SU-DHL-6 (cell line): ENCODE results near the gene ZDHHC11.

Experiments
- H2AFZ ChIP-seq: fragments of 200-600 bp; sonication (generic); 2 replicates; pipeline ENCODE4 v1.6.1; 2014; ENCODE audit warnings: low read depth, mild to moderate bottlenecking, moderate library complexity, mixed read lengths, antibody characterized with exemption, low read length; ENCODE audit not compliant: severe bottlenecking
- H3F3A ChIP-seq: fragments of 200-600 bp; shearing (Covaris generic); 2 replicates; pipeline ENCODE4 v1.6.0; 2016; ENCODE audit warnings: antibody characterized with exemption, mild to moderate bottlenecking; ENCODE audit not compliant: insufficient read depth
- H3K27ac ChIP-seq: fragments of 200-600 bp; sonication (generic); 2 replicates; pipeline ENCODE4 v1.5.1; 2016; ENCODE audit warnings: low read depth, mild to moderate bottlenecking, low read length, moderate library complexity, mixed read lengths
- H3K27me3 ChIP-seq: fragments of 200-600 bp; sonication (generic), shearing (Covaris generic); 2 replicates; pipeline ENCODE4 v1.6.0; 2014; ENCODE audit warnings: mild to moderate bottlenecking, low read length
- H3K36me3 ChIP-seq: fragments of 200-600 bp; sonication (generic); 2 replicates; pipeline ENCODE4 v1.6.1; 2014; ENCODE audit warnings: mild to moderate bottlenecking, low read length, mixed read lengths
- H3K4me2 ChIP-seq: fragments of 300-600, 200-600 bp; shearing (Covaris generic), sonication (generic); 2 replicates; pipeline ENCODE4 v1.6.0; 2014; ENCODE audit warnings: low read length, low read depth, mild to moderate bottlenecking; ENCODE audit not compliant: poor library complexity, severe bottlenecking
- H3K4me3 ChIP-seq: fragments of 200-600 bp; sonication (generic); 2 replicates; pipeline ENCODE4 v1.5.1; 2014; ENCODE audit warnings: antibody characterized with exemption, low read length, mild to moderate bottlenecking, mixed read lengths; ENCODE audit not compliant: insufficient read depth, poor library complexity, severe bottlenecking
- H3K79me2 ChIP-seq: fragments of 200-600 bp; sonication (generic); 2 replicates; pipeline ENCODE4 v1.6.1; 2014; ENCODE audit warnings: mild to moderate bottlenecking, low read length, moderate library complexity; ENCODE audit not compliant: insufficient read depth
- H3K9ac ChIP-seq: fragments of 200-600 bp; sonication (generic); 2 replicates; pipeline ENCODE4 v1.7.0; 2014; ENCODE audit warnings: mild to moderate bottlenecking, low read length
- H3K9me2 ChIP-seq: fragments of 200-600 bp; sonication (generic); replicated peaks from 2 replicates; pipeline ENCODE4 v1.6.1; 2014; ENCODE audit warnings: low read length; ENCODE audit not compliant: insufficient read depth
- H3K9me3 ChIP-seq: fragments of 200-600 bp; sonication (generic); 2 replicates; pipeline ENCODE4 v1.6.1; 2014; ENCODE audit warnings: low read length, mixed read lengths; ENCODE audit not compliant: insufficient read depth
- H4K20me1 ChIP-seq: fragments of 200-600 bp; sonication (generic); 2 replicates; pipeline ENCODE4 v1.6.1; 2014; ENCODE audit warnings: low read depth, mild to moderate bottlenecking, antibody characterized with exemption, low read length, moderate library complexity, mixed read lengths
- EZH2phosphoT487 ChIP-seq: fragments of 200-600 bp; sonication (generic), shearing (Covaris generic); conservative IDR thresholded peaks from 2 replicates; pipeline ENCODE4 v1.6.1; 2018; ENCODE audit warnings: mild to moderate bottlenecking, antibody characterized with exemption, low read length, moderate library complexity, mixed read lengths
- TF ChIP-seq, protein P1 (sequence below): fragments of 200-600 bp; sonication (generic); IDR thresholded peaks from one replicate; pipeline ENCODE4 v1.5.1; 2017; ENCODE audit warnings: antibody characterized with exemption, mild to moderate bottlenecking, low read length, moderate library complexity; ENCODE audit not compliant: insufficient read depth, poor library complexity, severe bottlenecking

ZDHHC11 gene

DNA sequence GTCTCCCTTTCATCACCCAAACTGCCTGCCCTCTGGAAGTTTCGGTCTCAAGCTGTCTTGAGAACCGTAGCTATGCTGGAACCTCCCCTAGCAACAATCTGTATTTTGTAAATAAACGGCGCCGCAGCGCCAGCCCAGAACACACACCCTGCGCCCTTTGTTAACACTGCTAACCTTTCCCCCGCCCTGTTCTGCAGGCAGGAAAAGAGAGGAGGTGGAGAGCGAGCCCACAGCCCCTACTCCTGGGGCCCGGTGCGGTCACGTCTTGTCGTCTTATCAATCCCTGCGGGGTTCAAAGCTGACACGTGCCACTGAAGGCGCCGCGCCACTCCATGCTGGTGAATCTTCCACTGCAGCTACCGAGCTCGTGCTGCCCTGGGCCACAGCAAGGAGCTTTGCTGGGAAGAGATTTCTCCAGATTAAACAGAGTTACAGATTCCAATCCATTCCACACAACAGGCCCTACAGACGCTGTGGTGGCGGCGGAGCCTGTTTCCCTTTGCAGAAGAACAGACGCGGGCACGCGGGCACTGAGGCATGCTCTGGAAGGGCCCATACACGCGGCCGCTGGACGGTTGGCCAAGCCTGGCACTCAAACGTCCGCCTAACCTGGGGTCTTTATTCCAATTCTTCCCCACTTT, 91.6 kb downstream of the ZDHHC11 start:
- TF ChIP-seq, protein P1, sequence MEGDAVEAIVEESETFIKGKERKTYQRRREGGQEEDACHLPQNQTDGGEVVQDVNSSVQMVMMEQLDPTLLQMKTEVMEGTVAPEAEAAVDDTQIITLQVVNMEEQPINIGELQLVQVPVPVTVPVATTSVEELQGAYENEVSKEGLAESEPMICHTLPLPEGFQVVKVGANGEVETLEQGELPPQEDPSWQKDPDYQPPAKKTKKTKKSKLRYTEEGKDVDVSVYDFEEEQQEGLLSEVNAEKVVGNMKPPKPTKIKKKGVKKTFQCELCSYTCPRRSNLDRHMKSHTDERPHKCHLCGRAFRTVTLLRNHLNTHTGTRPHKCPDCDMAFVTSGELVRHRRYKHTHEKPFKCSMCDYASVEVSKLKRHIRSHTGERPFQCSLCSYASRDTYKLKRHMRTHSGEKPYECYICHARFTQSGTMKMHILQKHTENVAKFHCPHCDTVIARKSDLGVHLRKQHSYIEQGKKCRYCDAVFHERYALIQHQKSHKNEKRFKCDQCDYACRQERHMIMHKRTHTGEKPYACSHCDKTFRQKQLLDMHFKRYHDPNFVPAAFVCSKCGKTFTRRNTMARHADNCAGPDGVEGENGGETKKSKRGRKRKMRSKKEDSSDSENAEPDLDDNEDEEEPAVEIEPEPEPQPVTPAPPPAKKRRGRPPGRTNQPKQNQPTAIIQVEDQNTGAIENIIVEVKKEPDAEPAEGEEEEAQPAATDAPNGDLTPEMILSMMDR: no peak
- no peak for TF ChIP-seq EZH2phosphoT487
- Histone ChIP-seq H3K79me2 (no peaks in the 10 kb centered on the region), H3K9me3 (no peaks in the 10 kb centered on the region), H3K27ac (no peak overlapping the region), H3K36me3 (no peaks in the 10 kb centered on the region), H3K4me2 (no peak overlapping the region), H4K20me1 (no peaks in the 10 kb centered on the region), H3K9me2 (no peaks in the 10 kb centered on the region), H3K27me3 (no peaks in the 10 kb centered on the region), H3K4me3 (no peak overlapping the region), H3K9ac (no peak overlapping the region), H3F3A (no peaks in the 10 kb centered on the region), H2AFZ (no peak overlapping the region)

DNA sequence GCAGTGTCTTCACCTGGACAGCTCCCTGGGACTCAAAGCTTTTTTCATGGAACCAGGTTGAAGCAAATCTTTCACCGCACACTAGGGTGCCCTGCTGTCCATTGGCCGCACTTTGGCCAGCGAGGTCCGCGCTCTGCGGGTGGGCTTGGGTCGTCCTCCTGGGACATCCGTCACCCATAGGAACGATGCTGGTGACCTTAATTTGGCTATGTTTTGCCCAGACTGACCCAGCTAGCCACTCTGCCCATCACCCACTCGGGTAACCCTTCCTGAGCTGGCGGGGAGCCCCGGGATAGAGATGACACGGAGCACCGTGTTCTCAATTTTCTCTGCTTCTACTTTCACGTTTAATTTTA, 92.1 kb downstream of the ZDHHC11 start:
- Histone ChIP-seq H3K9me2 (no peaks in the 10 kb centered on the region), H3K27me3 (no peaks in the 10 kb centered on the region), H3K79me2 (no peaks in the 10 kb centered on the region), H3K36me3 (no peaks in the 10 kb centered on the region), H3K9ac (no peak overlapping the region), H3K9me3 (no peaks in the 10 kb centered on the region), H3K27ac (no peak overlapping the region), H2AFZ (no peak overlapping the region), H4K20me1 (no peaks in the 10 kb centered on the region), H3K4me3 (no peak overlapping the region), H3K4me2 (no peak overlapping the region), H3F3A (no peaks in the 10 kb centered on the region)
- TF ChIP-seq EZH2phosphoT487: no peak
- TF ChIP-seq, protein P1: no peak

DNA sequence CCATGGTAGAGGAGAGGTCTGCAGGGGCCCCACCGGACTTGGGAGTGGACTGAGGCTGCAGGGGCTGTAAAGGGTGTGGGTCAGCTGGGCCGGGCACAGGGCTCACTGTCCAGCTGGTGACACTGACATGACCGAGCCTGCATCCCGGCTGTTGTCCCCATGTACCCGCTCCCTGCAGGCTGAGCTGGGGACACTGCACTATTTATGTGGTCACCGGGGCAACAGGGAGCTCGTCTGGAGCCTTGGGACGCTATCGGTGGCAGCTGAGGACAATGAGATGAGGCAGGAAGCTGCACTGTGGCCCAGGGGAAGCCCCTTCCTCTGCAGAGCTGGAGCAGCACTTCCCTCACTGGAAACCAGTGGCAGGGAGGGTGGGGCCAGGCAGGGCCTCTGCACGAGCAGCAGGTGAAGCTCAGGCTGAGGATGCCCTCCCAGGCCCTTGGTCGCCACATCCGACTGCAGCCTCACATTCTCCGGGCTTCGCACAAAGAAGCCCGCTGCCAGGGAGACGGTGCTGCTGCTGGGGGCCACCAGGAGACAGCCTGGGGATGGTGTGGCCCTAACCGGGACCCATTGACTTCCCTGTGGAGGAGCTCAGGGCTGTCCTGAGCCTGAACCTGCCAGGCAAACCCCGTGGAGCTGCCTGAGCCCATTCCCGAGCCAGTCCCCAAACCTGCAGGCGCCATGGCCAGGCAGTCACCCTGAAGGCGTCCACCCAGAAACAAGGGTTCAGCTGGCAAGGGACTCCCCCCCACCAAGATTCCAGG, 92.7 kb downstream of the ZDHHC11 start:
- no peaks in the 10 kb centered on the region for H3F3A ChIP-seq
- no peaks in the 10 kb centered on the region for H4K20me1 ChIP-seq
- TF ChIP-seq, protein P1: no peak
- no peak for TF ChIP-seq EZH2phosphoT487
- H3K27ac ChIP-seq: no peak overlapping the region
- no peaks in the 10 kb centered on the region for H3K9me3 ChIP-seq
- no peaks in the 10 kb centered on the region for H3K27me3 ChIP-seq
- no peak overlapping the region for H3K9ac ChIP-seq
- no peak overlapping the region for H2AFZ ChIP-seq
- H3K9me2 ChIP-seq: no peaks in the 10 kb centered on the region
- no peaks in the 10 kb centered on the region for H3K79me2 ChIP-seq
- H3K36me3 ChIP-seq: no peaks in the 10 kb centered on the region
- H3K4me3 ChIP-seq: no peak overlapping the region
- H3K4me2 ChIP-seq: no peak overlapping the region
